ENCODE measurements around the gene TPGS1. TPM values are rescaled to one million over a fixed set of nuclear protein-coding genes. Genes with fewer than 3 reads are reported as not detected.
A peak's percentile ranks its signal among the peaks of the same experiment; 100 is the strongest.

Gene TPGS1
- total and polyA plus RNA-seq, 8 donors: 3.5 to 18.2 (median 8.2) TPM

- no peak for TF ChIP-seq CTCF (IDR thresholded peaks at IDR 0.05)
- no peak for ATAC-seq
- H3K27ac ChIP-seq: peak overlapping the region in 1 of 2 donors; percentile 15
- H3K36me3 ChIP-seq: no peaks in the 10 kb centered on the region
- intact Hi-C loops (cut with DNase I): no loop called here
- peak in 1 of 4 donors; percentile 70 for DNase-seq
- H3K27me3 ChIP-seq: peaks cover 0 to 10% of the 10 kb centered on the region in 2 donors
- peaks cover 8 to 13% of the 10 kb centered on the region in 2 donors for H3K4me1 ChIP-seq
- no peak overlapping the region for H3K4me3 ChIP-seq
- no peaks in the 10 kb centered on the region for H3K9me3 ChIP-seq
Observed at GRCh38 chr19:556611-557382, 49.5 kb downstream of the TPGS1 start.

GRCh38 chr19:558770-559439 is 51.6 kb downstream of the TPGS1 start:
- H3K27ac ChIP-seq: peak overlapping the region in 1 of 2 donors; percentile 15
- TF ChIP-seq CTCF (IDR thresholded peaks at IDR 0.05): no peak
- H3K9me3 ChIP-seq: no peaks in the 10 kb centered on the region
- peaks cover 8 to 13% of the 10 kb centered on the region in 2 donors for H3K4me1 ChIP-seq
- intact Hi-C loops (cut with DNase I): no loop called here
- no peak overlapping the region for H3K4me3 ChIP-seq
- no peaks in the 10 kb centered on the region for H3K27me3 ChIP-seq
- ATAC-seq (no peak), DNase-seq (peak in 3 of 4 donors; percentile 59 to 90 (median 70))
- H3K36me3 ChIP-seq: no peaks in the 10 kb centered on the region

- H3K4me3 ChIP-seq: no peak overlapping the region
- intact Hi-C loops (cut with DNase I): no loop called here
Observed at GRCh38 chr19:560121-560520, 52.8 kb downstream of the TPGS1 start.

GRCh38 chr19:566403-566802 is 59.1 kb downstream of the TPGS1 start:
- Histone ChIP-seq H3K27me3 (no peaks in the 10 kb centered on the region), H3K4me1 (peaks cover 4 to 7% of the 10 kb centered on the region in 2 donors), H3K36me3 (no peaks in the 10 kb centered on the region), H3K4me3 (no peak overlapping the region), H3K9me3 (no peaks in the 10 kb centered on the region), H3K27ac (peak overlapping the region in 1 of 2 donors; percentile 51)
- no peak for TF ChIP-seq CTCF (IDR thresholded peaks at IDR 0.05)
- DNase-seq: peak in 3 of 4 donors; percentile 53 to 83 (median 73)
- intact Hi-C loops (cut with DNase I): no loop called here
- ATAC-seq: peak; percentile 59

More at GRCh38 chr19:560121-560520, 52.8 kb downstream of the TPGS1 start:
- no peaks in the 10 kb centered on the region for H3K27me3 ChIP-seq
- no peaks in the 10 kb centered on the region for H3K9me3 ChIP-seq
- peaks cover 8 to 13% of the 10 kb centered on the region in 2 donors for H3K4me1 ChIP-seq
- DNase-seq (peak in 1 of 4 donors; percentile 15), ATAC-seq (no peak)
- H3K27ac ChIP-seq: no peak overlapping the region
- H3K36me3 ChIP-seq: no peaks in the 10 kb centered on the region
- TF ChIP-seq CTCF (IDR thresholded peaks at IDR 0.05): no peak

- peak overlapping the region in 1 of 2 donors; percentile 51 for H3K27ac ChIP-seq
Observed at GRCh38 chr19:566844-567243, 59.5 kb downstream of the TPGS1 start.

More at GRCh38 chr19:566844-567243, 59.5 kb downstream of the TPGS1 start:
- no peak for TF ChIP-seq CTCF (IDR thresholded peaks at IDR 0.05)
- H3K36me3 ChIP-seq: no peaks in the 10 kb centered on the region
- peaks cover 4 to 10% of the 10 kb centered on the region in 2 donors for H3K4me1 ChIP-seq
- H3K27me3 ChIP-seq: no peaks in the 10 kb centered on the region
- ATAC-seq (no peak), DNase-seq (no peak)
- H3K4me3 ChIP-seq: no peak overlapping the region
- H3K9me3 ChIP-seq: no peaks in the 10 kb centered on the region
- intact Hi-C loops (cut with DNase I): no loop called here

Data from left lung (tissue), 10 donors.